Ascending aorta (tissue), 2 donors: ENCODE results near the gene OXNAD1. TPM values are rescaled to one million over a fixed set of nuclear protein-coding genes. Genes with fewer than 3 reads are reported as not detected.
A peak's percentile ranks its signal among the peaks of the same experiment; 100 is the strongest.
"Not testable (repeated sequence)": the region's sequence is repeated elsewhere in the genome, so short reads cannot be mapped to it uniquely, and the experiment has no call there.

Source experiments
- DNase-seq, 2 donors: peaks; one replicate each; pipeline ENCODE4 v3.0.0-alpha.2; 2019; ENCODE audit warnings: low spot score in 2 of 2
- H3K27ac ChIP-seq, 2 donors: fragments of 200-600 bp; sonication (generic); one replicate each; pipeline ENCODE4 v1.5.1; 2016 to 2017; ENCODE audit warnings: mild to moderate bottlenecking in 1 of 2
- H3K27me3 ChIP-seq: fragments of 200-600 bp; sonication (generic); one replicate; pipeline ENCODE4 v1.5.1; 2017
- H3K36me3 ChIP-seq, 2 donors: fragments of 200-600 bp; sonication (generic); one replicate each; pipeline ENCODE4 v1.5.1; 2016
- H3K4me1 ChIP-seq, 2 donors: fragments of 200-600 bp; sonication (generic); one replicate each; pipeline ENCODE4 v1.5.1; 2016 to 2017; ENCODE audit warnings: mild to moderate bottlenecking in 1 of 2
- H3K4me3 ChIP-seq, 2 donors: fragments of 200-600 bp; sonication (generic); one replicate each; pipeline ENCODE4 v1.5.1; 2016 to 2017; ENCODE audit warnings: mild to moderate bottlenecking in 1 of 2
- H3K9me3 ChIP-seq, 2 donors: fragments of 200-600 bp; sonication (generic); one replicate each; pipeline ENCODE4 v1.5.1; 2016
- intact Hi-C: fragments of 100-400 bp; cut with DNase I; formaldehyde crosslinking; loops from one replicate; pipeline ENCODE4 v1.15.1; 2023
- total RNA-seq: library from RNA; depleted of rRNA; stranded (reverse); fragments of >200 nt; gene quantifications from one replicate; pipeline ENCODE4 v1.1.0, GENCODE V29; 2016
- TF ChIP-seq, protein P1 (sequence below), 3 experiments: fragments of 200-600 bp in 2 of 3; fragments of 450-650 bp in 1 of 3; sonication (generic) in 2 of 3; IDR thresholded peaks; one replicate each; pipeline ENCODE4 v1.5.1; 2016 to 2019; ENCODE audit warnings: antibody characterized with exemption in 3 of 3, mild to moderate bottlenecking in 1 of 3, moderate library complexity in 1 of 3

OXNAD1 gene
- total RNA-seq, 1 donor from 2014 or later: 6.9 TPM

DNA sequence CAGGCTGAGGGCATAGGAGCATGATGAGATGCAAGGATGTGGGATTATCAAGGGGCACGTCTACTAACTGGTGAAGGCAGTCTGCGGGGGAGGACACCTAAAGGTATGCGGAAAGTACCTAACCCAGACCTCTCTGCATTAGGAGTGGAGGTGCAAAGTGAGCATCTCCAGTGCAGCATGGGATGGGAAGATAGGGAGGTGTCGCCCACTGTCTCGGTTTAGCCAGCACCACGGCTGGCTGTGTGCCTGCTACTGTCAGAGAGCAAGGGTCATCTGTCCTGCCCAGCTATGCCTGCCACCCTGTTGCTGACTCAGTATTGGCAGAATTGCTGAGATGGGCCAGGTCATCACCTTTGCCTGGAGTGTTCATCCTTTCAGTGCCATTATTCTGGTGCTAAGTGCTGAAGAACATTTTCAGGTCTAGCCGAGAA, 40.1 kb downstream of the OXNAD1 start:
- intact Hi-C loops: no loop called here
- DNase-seq: no peak
- H3K36me3 ChIP-seq: peaks cover 0 to 5% of the 10 kb centered on the region in 2 donors
- H3K9me3 ChIP-seq: no peaks in the 10 kb centered on the region
- TF ChIP-seq, protein P1, sequence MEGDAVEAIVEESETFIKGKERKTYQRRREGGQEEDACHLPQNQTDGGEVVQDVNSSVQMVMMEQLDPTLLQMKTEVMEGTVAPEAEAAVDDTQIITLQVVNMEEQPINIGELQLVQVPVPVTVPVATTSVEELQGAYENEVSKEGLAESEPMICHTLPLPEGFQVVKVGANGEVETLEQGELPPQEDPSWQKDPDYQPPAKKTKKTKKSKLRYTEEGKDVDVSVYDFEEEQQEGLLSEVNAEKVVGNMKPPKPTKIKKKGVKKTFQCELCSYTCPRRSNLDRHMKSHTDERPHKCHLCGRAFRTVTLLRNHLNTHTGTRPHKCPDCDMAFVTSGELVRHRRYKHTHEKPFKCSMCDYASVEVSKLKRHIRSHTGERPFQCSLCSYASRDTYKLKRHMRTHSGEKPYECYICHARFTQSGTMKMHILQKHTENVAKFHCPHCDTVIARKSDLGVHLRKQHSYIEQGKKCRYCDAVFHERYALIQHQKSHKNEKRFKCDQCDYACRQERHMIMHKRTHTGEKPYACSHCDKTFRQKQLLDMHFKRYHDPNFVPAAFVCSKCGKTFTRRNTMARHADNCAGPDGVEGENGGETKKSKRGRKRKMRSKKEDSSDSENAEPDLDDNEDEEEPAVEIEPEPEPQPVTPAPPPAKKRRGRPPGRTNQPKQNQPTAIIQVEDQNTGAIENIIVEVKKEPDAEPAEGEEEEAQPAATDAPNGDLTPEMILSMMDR (IDR thresholded peaks at IDR 0.05): no peak
- H3K27me3 ChIP-seq: no peaks in the 10 kb centered on the region
- no peak overlapping the region for H3K4me3 ChIP-seq
- no peaks in the 10 kb centered on the region for H3K4me1 ChIP-seq
- peak overlapping the region; percentile 18 to 27 for H3K27ac ChIP-seq

DNA sequence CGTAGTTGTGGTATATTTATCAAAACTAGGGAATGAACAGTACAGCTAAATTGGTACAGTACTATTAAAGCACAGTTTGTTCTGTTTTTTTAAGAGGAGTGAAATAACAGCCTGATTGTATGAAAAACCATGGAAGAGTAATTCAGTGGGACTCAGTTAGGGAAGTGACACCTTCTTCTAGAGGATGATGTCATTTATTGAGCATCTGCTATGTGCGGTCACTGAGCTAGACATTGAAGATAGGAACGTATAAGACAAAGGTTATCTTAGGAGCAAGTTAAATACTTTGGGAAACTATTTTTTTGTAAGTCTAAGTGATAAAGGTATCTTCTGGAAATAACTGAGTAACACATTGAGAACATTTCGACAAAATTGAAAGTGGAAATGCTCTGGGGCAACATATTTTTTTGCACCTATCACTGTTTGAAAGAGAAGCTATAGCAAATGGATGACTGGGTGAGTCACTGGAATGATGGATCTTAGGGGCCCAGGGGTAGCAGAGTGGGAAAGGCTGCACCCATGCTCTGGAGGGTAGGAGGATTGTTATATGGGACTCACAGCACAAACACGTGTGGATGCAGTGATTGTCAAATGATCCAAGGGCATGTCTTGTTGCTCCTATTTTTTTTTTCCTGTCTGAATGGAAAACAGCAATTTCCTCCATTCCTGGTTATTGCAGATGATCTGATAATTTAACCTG, 43.0 kb downstream of the OXNAD1 start:
- H3K4me3 ChIP-seq: no peak overlapping the region
- H3K9me3 ChIP-seq: no peaks in the 10 kb centered on the region
- no peak for DNase-seq
- no peaks in the 10 kb centered on the region for H3K4me1 ChIP-seq
- peaks cover 2 to 5% of the 10 kb centered on the region in 2 donors for H3K36me3 ChIP-seq
- no peaks in the 10 kb centered on the region for H3K27me3 ChIP-seq
- TF ChIP-seq, protein P1 (IDR thresholded peaks at IDR 0.05): no peak
- intact Hi-C loops: no loop called here
- H3K27ac ChIP-seq: no peak overlapping the region

DNA sequence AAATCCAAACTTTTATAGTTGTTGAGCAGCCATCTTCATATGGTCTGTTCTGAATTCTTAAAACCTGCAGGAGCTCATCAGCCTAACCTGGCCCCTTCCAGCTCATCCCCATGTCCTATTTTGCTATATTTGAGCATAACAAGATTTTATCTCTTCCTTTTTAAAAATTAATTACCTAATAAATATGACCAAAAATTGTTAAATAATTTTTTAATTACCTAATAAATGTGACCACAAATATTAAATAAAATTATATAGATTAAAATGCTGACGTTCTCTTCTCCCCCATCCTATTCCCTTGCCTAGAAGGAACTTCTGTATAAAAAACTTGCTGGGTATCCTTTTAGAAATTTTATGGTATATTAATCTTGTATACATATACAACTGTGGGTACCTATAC, 43.7 kb downstream of the OXNAD1 start:
- no peak for DNase-seq
- no peaks in the 10 kb centered on the region for H3K9me3 ChIP-seq
- H3K4me1 ChIP-seq: no peaks in the 10 kb centered on the region
- intact Hi-C loops: no loop called here
- H3K27me3 ChIP-seq: no peaks in the 10 kb centered on the region
- no peak overlapping the region for H3K27ac ChIP-seq
- H3K4me3 ChIP-seq: no peak overlapping the region
- H3K36me3 ChIP-seq: peaks cover 5 to 9% of the 10 kb centered on the region in 2 donors
- TF ChIP-seq, protein P1 (IDR thresholded peaks at IDR 0.05): no peak

DNA sequence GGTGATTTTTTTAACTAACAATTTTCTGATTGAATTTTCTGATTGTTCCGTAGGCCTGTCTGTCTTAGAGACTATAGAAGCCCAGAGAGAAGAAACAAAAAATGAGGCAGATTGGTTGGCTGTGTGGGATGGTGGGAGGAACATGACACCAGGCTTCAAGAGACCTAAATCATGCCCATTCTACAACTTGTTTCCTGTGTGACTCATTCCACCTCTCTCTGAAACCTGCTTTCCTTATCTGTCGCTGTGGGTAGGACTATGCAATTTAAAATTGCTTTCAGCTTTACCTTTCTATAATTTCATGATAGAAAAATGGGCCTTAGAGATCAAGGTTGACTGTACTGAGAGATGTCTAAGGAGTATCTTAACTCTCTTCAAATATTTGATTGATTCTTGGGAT, 44.5 kb downstream of the OXNAD1 start:
- Histone ChIP-seq H3K36me3 (peaks cover 9 to 13% of the 10 kb centered on the region in 2 donors), H3K4me3 (no peak overlapping the region), H3K27me3 (no peaks in the 10 kb centered on the region), H3K9me3 (no peaks in the 10 kb centered on the region), H3K4me1 (no peaks in the 10 kb centered on the region), H3K27ac (no peak overlapping the region)
- DNase-seq: no peak
- TF ChIP-seq, protein P1 (IDR thresholded peaks at IDR 0.05): no peak
- intact Hi-C loops: no loop called here

DNA sequence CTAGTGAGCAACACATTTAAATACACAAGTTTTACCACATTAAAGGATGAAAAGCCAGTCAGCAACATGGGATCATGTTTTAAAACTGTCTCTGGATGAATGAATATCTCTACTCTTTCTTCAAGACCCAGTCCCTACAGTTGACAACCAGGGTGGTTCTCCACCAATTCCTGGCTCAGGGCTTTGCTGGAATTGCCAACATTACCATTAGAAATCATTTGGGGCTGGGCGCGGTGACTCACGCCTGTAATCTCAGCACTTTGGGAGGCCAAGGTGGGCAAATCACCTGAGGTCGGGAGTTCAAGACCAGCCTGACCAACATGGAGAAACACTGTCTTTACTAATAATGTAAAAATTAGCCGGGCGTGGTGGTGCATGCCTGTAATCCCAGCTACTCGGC, 45.5 kb downstream of the OXNAD1 start:
- H3K27ac ChIP-seq, H3K4me1 ChIP-seq, DNase-seq, H3K9me3 ChIP-seq, H3K27me3 ChIP-seq, H3K4me3 ChIP-seq, intact Hi-C loops: not testable (repeated sequence)
- H3K36me3 ChIP-seq: peaks cover 13 to 14% of the 10 kb centered on the region in 2 donors

DNA sequence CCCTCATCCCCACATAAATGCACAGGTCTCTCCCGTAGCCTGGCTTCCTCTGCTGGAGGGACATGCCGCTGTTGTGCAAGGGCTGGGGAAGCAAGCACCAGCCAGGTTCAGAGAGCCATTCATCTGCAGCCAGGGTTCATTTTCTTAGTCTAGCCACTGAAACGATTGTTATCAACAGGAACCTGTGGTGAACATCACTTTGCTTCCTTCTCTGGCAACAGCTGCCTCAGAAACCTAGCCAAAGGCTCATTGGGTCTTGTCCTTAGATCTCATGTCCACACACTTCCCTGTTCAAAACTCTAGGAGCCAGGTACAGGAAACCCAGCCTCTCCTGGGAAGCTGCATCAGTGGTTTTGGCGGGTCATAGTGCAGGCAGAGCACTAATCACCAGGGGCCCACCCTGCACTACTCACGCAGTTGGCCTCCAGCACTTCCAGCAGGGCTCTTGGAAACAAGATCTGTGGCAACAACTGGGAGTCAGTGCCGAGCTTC, 47.0 kb downstream of the OXNAD1 start:
- TF ChIP-seq, protein P1 (IDR thresholded peaks at IDR 0.05): no peak
- DNase-seq: peak in 1 of 2 donors; percentile 77
- Histone ChIP-seq H3K4me1 (no peaks in the 10 kb centered on the region), H3K27ac (peak overlapping the region; percentile 18 to 21), H3K36me3 (peaks cover 21 to 25% of the 10 kb centered on the region in 2 donors), H3K4me3 (no peak overlapping the region), H3K9me3 (no peaks in the 10 kb centered on the region), H3K27me3 (no peaks in the 10 kb centered on the region)
- intact Hi-C loops: no loop called here
